K562 (cell line): ENCODE measurements around the gene CHML. TPM values are rescaled to one million over a fixed set of nuclear protein-coding genes. Genes with fewer than 3 reads are reported as not detected.

Experiments used
- ATAC-seq: fragments of 200-7000 bp; cut with Tn5 transposase; 3 replicates; pipeline ENCODE4 v1.9.1; 2020; ENCODE audit warnings: moderate library complexity
- BruUV-seq: library from RNA; stranded (reverse); fragments of 400-500 nt; replicated peaks from 2 replicates; lab custom pipeline; 2021; lab: Mats Ljungman, UMichigan
- CTCF ChIA-PET: fragments of 300-600 bp; formaldehyde crosslinking; extraction: SDS; loops from one replicate; lab custom pipeline; 2021; ENCODE audit warnings: low intra/inter-chr PET ratio; lab: Yijun Ruan, JAX
- POLR2A ChIA-PET: fragments of 300-600, 350-650 bp; sonication (Branson Sonifier 250); formaldehyde crosslinking; extraction: SDS; loops from one replicate; lab custom pipeline; 2021; ENCODE audit warnings: antibody characterized with exemption, inconsistent platforms; lab: Yijun Ruan, JAX
- DNase-seq, 4 experiments: peaks; one replicate each; pipeline versions ENCODE4 v3.0.0 to v3.0.0-alpha.2; 2011 to 2018; ENCODE audit warnings: low spot score in 3 of 4, mixed read lengths in 3 of 4; ENCODE audit errors: extremely low read depth in 1 of 4
- FAIRE-seq: peaks from 2 replicates; lab custom pipeline; 2011; peaks lifted over from hg19 to GRCh38; lab: Jason Lieb, UNC
- H2AFZ ChIP-seq: 2 replicates; pipeline ENCODE4 v1.6.0; 2011; ENCODE audit warnings: low read depth, low read length, control low read depth, inconsistent platforms
- H3K27ac ChIP-seq: fragments of 200-600 bp; 3 replicates; pipeline ENCODE4 v1.8.0; 2011; ENCODE audit warnings: low read depth, mild to moderate bottlenecking, control low read depth, inconsistent platforms, low read length, moderate library complexity, mixed read lengths; ENCODE audit errors: extremely low read depth
- H3K27me3 ChIP-seq, 2 experiments: fragments of 300-600 bp in 1 of 2; 2 replicates in 1 of 2; 3 replicates in 1 of 2; pipeline versions ENCODE4 v1.6.0 to v1.8.0; 2011; ENCODE audit warnings: inconsistent platforms in 2 of 2, low read length in 2 of 2, mild to moderate bottlenecking in 1 of 2, mixed read lengths in 1 of 2, moderate library complexity in 1 of 2; ENCODE audit not compliant: control insufficient read depth in 2 of 2, insufficient read depth in 2 of 2
- H3K36me3 ChIP-seq: fragments of 300-600 bp; 3 replicates; pipeline ENCODE4 v1.8.0; 2011; ENCODE audit warnings: mild to moderate bottlenecking, low read length, inconsistent platforms; ENCODE audit not compliant: control insufficient read depth, insufficient read depth
- H3K4me1 ChIP-seq, 2 experiments: fragments of 200-600 bp in 1 of 2; replicated peaks in 1 of 2; 2 replicates in 1 of 2; 3 replicates in 1 of 2; pipeline versions ENCODE4 v1.5.1 to v1.8.0; 2011; ENCODE audit warnings: inconsistent platforms in 2 of 2, low read length in 2 of 2, mild to moderate bottlenecking in 1 of 2, mixed read lengths in 1 of 2, moderate library complexity in 1 of 2; ENCODE audit not compliant: control insufficient read depth in 2 of 2, insufficient read depth in 2 of 2
- H3K4me2 ChIP-seq: 2 replicates; pipeline ENCODE4 v1.6.1; 2011; ENCODE audit warnings: low read length, control low read depth, inconsistent platforms, mixed read lengths; ENCODE audit not compliant: insufficient read depth
- H3K4me3 ChIP-seq: fragments of 200-600 bp; sonication (generic), shearing (Covaris generic); 2 replicates; pipeline ENCODE4 v1.5.1; 2016; ENCODE audit warnings: control low read depth, inconsistent platforms
- H3K79me2 ChIP-seq: fragments of 200-600 bp; 3 replicates; pipeline ENCODE4 v1.8.0; 2011; ENCODE audit warnings: low read length, inconsistent platforms; ENCODE audit not compliant: control insufficient read depth, insufficient read depth
- H3K9ac ChIP-seq, 2 experiments: 2 replicates each; pipeline versions ENCODE4 v1.6.0 to v1.6.1; 2011; ENCODE audit warnings: low read depth in 2 of 2, low read length in 2 of 2, control low read depth in 1 of 2, inconsistent platforms in 1 of 2, mild to moderate bottlenecking in 1 of 2, mixed read lengths in 1 of 2; ENCODE audit not compliant: insufficient read depth in 1 of 2
- H3K9me1 ChIP-seq: one replicate; pipeline ENCODE4 v1.6.0; 2011; ENCODE audit warnings: inconsistent platforms, mild to moderate bottlenecking, low read length, moderate library complexity; ENCODE audit not compliant: control insufficient read depth, insufficient read depth
- H3K9me3 ChIP-seq: replicated peaks from 2 replicates; pipeline ENCODE4 v1.5.1; 2011; ENCODE audit warnings: low read depth, low read length, inconsistent platforms; ENCODE audit not compliant: control insufficient read depth, insufficient read depth
- H4K20me1 ChIP-seq: replicated peaks from 2 replicates; pipeline ENCODE4 v1.6.1; 2011; ENCODE audit warnings: low read length, inconsistent platforms, mixed read lengths; ENCODE audit not compliant: control insufficient read depth, insufficient read depth
- BRF1 ChIP-seq: IDR thresholded peaks from 3 replicates; pipeline ENCODE4 v1.6.1; 2011; ENCODE audit warnings: borderline replicate concordance, mild to moderate bottlenecking; ENCODE audit not compliant: insufficient read length; ENCODE audit errors: extremely low read depth
- ESRRB ChIP-seq: fragments of 250-450 bp; sonication (Bioruptor Pico); IDR thresholded peaks from 2 replicates; pipeline ENCODE4 v1.5.0; 2020; ENCODE audit warnings: mild to moderate bottlenecking, moderate library complexity, borderline replicate concordance
- GTF2A2 ChIP-seq: IDR thresholded peaks from 2 replicates; pipeline ENCODE4 v1.6.1; 2016; ENCODE audit warnings: mild to moderate bottlenecking, missing genetic modification characterization, missing compliant biosample characterization
- GTF2F1 ChIP-seq: IDR thresholded peaks from 2 replicates; pipeline ENCODE4 v1.6.1; 2011; ENCODE audit warnings: low read depth, low read length, improper control_type of control experiment
- JUNB ChIP-seq: fragments of 450-650 bp; formaldehyde crosslinking; conservative IDR thresholded peaks from 2 replicates; pipeline ENCODE4 v1.4.0; 2020; ENCODE audit warnings: mild to moderate bottlenecking
- TOE1 ChIP-seq, 2 experiments: fragments of 450-650 bp in 1 of 2; sonication (generic) in 1 of 2; formaldehyde crosslinking in 1 of 2; IDR thresholded peaks; 2 replicates each; pipeline versions ENCODE4 v1.7.1 to v1.8.0; 2016 to 2022; ENCODE audit warnings: borderline replicate concordance in 2 of 2, mild to moderate bottlenecking in 2 of 2, antibody characterized with exemption in 1 of 2, inconsistent platforms in 1 of 2, low read depth in 1 of 2, missing genetic modification reagents in 1 of 2, moderate library complexity in 1 of 2
- ZNF165 ChIP-seq: fragments of 250-450 bp; sonication (Bioruptor Pico); IDR thresholded peaks from 2 replicates; pipeline ENCODE4 v1.4.0; 2020; ENCODE audit warnings: borderline replicate concordance
- WGBS: fragments of 100-300 bp; shearing (Covaris generic); methylation state at CpG from one replicate; pipeline ENCODE4 v1.1.6; 2016; ENCODE audit warnings: low coverage, mixed read lengths; ENCODE audit not compliant: insufficient coverage; ENCODE audit errors: missing lambda C conversion rate; 5-methylcytosine and 5-hydroxymethylcytosine counted together
- in situ Hi-C: fragments of 300-500 bp; cut with MboI; formaldehyde crosslinking; loops from 4 replicates; pipeline ENCODE4 v1.15.0; 2018; ENCODE audit warnings: inconsistent platforms, mixed read lengths
- intact Hi-C: fragments of 100-400 bp; cut with micrococcal nuclease; formaldehyde crosslinking; loops from 2 replicates; pipeline ENCODE4 v1.14.2; 2022
- polyA plus RNA-seq, 8 experiments: library from polyadenylated mRNA; depleted of rRNA in 4 of 8; stranded (reverse) in 5 of 8; unstranded in 3 of 8; fragments of >200 nt; fragmentation: Nextera tagmentation in 2 of 8; fragmentation: Illumina TruSeq in 1 of 8; extraction: Ambion mirVana in 2 of 8; extraction: Trizol in 1 of 8; gene quantifications; 2 replicates each; pipeline versions ENCODE4 v1.2.1 to v1.2.3, GENCODE V29; 2011 to 2014; ENCODE audit warnings: inconsistent platforms in 1 of 8, missing spikeins in 1 of 8
- total RNA-seq, 7 experiments: library from RNA; depleted of rRNA in 6 of 7; stranded (reverse); fragments of >200 nt in 6 of 7; fragmentation: Illumina TruSeq in 2 of 7; extraction: Trizol in 2 of 7; gene quantifications; 2 replicates each; pipeline versions ENCODE4 v1.2.1 to v1.2.3, GENCODE V29; 2011 to 2021; ENCODE audit warnings: low replicate concordance in 1 of 7
- TF ChIP-seq, protein P1 (sequence below): fragments of 450-650 bp; formaldehyde crosslinking; IDR thresholded peaks from 2 replicates; pipeline ENCODE4 v1.4.0; 2020; ENCODE audit warnings: mild to moderate bottlenecking, moderate library complexity
- TF ChIP-seq, protein P2 (sequence below): sonication (generic); formaldehyde crosslinking; IDR thresholded peaks from 2 replicates; pipeline ENCODE4 v1.8.0; 2022; ENCODE audit warnings: mild to moderate bottlenecking, low read depth, missing genetic modification reagents

Gene CHML
- total and polyA plus RNA-seq, 9 of the 15 experiments (the other 6 are each of a cell fraction or from before 2014, with no cell fraction given) = 13.0 to 88.3 (median 62.8) TPM

- TF ChIP-seq ESRRB (CRISPR knock-in tag) (no peak), BRF1 (no peak), TOE1 (IDR thresholded peaks at IDR 0.05; ENCODE audit: borderline replicate concordance) (no peak), TOE1 (CRISPR knock-in tag; IDR thresholded peaks at IDR 0.05; ENCODE audit: borderline replicate concordance, low read depth) (no peak), GTF2A2 (tag) (no peak)
- TF ChIP-seq, protein P1, sequence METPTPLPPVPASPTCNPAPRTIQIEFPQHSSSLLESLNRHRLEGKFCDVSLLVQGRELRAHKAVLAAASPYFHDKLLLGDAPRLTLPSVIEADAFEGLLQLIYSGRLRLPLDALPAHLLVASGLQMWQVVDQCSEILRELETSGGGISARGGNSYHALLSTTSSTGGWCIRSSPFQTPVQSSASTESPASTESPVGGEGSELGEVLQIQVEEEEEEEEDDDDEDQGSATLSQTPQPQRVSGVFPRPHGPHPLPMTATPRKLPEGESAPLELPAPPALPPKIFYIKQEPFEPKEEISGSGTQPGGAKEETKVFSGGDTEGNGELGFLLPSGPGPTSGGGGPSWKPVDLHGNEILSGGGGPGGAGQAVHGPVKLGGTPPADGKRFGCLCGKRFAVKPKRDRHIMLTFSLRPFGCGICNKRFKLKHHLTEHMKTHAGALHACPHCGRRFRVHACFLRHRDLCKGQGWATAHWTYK (CRISPR knock-in tag) = no peak
- TF ChIP-seq, all 486 proteins: peak for 0
Observed at GRCh38 chr1:241631674-241632073, 8.5 kb downstream of the CHML start (continued).

GRCh38 chr1:241630899-241631298 lies 9.3 kb downstream of the CHML start:
- FAIRE-seq = no peak
- WGBS = 93% methylated on average over 2 of the region's 2 CpGs
- BruUV-seq = no TSS peak

More at GRCh38 chr1:241630899-241631298, 9.3 kb downstream of the CHML start:
- H2AFZ ChIP-seq = no peak overlapping the region
- in situ Hi-C loops = no loop called here
- POLR2A ChIA-PET = no interaction called here
- H3K4me3 ChIP-seq = no peak overlapping the region
- no peaks in the 10 kb centered on the region for H3K9me1 ChIP-seq
- H3K27ac ChIP-seq = no peak overlapping the region
- H3K9ac ChIP-seq = no peak overlapping the region
- TF ChIP-seq JUNB (CRISPR knock-in tag) = no peak
- no peak for TF ChIP-seq ZNF165 (CRISPR knock-in tag)
- no peak for TF ChIP-seq GTF2F1
- TF ChIP-seq, protein P2, sequence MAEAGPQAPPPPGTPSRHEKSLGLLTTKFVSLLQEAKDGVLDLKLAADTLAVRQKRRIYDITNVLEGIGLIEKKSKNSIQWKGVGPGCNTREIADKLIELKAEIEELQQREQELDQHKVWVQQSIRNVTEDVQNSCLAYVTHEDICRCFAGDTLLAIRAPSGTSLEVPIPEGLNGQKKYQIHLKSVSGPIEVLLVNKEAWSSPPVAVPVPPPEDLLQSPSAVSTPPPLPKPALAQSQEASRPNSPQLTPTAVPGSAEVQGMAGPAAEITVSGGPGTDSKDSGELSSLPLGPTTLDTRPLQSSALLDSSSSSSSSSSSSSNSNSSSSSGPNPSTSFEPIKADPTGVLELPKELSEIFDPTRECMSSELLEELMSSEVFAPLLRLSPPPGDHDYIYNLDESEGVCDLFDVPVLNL (CRISPR knock-in tag) = no peak
- TF ChIP-seq, all 486 proteins: peak for 0
- H4K20me1 ChIP-seq = no peaks in the 10 kb centered on the region; the same call in 1 of the 2 replicates
- H3K4me1 ChIP-seq = no peaks in the 10 kb centered on the region
- H3K9me3 ChIP-seq = no peaks in the 10 kb centered on the region
- DNase-seq (no peak), ATAC-seq (no peak)
- peaks cover 59% of the 10 kb centered on the region for H3K36me3 ChIP-seq
- CTCF ChIA-PET = no interaction called here
- H3K4me2 ChIP-seq = no peak overlapping the region
- intact Hi-C loops = no loop called here
- peaks cover 45% of the 10 kb centered on the region for H3K79me2 ChIP-seq
- H3K27me3 ChIP-seq = no peaks in the 10 kb centered on the region
